Subcutaneous adipose tissue (tissue), 4 donors: Measurements from ENCODE around the gene CFAP157. TPM values are rescaled to one million over a fixed set of nuclear protein-coding genes. Genes with fewer than 3 reads are reported as not detected.

Experiments used
- total RNA-seq, 4 donors: library from RNA; depleted of rRNA; stranded (reverse); fragments of >200 nt; gene quantifications; one replicate each; pipeline ENCODE4 v1.1.0, GENCODE V29; 2016
- TF ChIP-seq, protein P1 (sequence below): fragments of 450-650 bp; IDR thresholded peaks from one replicate; pipeline ENCODE4 v1.5.1; 2016; ENCODE audit warnings: low read depth, mild to moderate bottlenecking, control low read depth, antibody characterized with exemption, moderate library complexity

Gene CFAP157
- total RNA-seq, 4 donors from 2014 or later, result not detected

DNA sequence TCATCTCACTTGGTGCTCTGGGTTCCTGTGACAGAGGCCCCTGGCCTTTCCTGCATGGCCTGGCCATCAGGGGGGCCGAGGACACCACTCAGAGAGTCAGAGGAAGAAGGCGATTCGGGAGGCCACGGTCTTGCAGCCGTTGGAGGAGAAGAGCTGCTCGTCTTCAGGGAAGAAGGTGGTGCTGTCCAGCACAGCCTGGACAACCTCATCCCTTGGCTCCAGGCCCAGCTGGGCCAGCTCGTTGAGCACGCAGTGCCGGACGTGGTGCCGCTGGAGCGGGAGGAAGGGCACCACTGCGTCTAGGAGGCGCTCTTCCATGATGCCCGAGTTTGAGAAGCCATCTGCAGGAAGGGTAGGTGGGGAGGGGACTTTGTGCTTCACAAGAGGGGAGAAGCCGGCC is 25.1 kb downstream of the CFAP157 start:
- TF ChIP-seq, protein P1, sequence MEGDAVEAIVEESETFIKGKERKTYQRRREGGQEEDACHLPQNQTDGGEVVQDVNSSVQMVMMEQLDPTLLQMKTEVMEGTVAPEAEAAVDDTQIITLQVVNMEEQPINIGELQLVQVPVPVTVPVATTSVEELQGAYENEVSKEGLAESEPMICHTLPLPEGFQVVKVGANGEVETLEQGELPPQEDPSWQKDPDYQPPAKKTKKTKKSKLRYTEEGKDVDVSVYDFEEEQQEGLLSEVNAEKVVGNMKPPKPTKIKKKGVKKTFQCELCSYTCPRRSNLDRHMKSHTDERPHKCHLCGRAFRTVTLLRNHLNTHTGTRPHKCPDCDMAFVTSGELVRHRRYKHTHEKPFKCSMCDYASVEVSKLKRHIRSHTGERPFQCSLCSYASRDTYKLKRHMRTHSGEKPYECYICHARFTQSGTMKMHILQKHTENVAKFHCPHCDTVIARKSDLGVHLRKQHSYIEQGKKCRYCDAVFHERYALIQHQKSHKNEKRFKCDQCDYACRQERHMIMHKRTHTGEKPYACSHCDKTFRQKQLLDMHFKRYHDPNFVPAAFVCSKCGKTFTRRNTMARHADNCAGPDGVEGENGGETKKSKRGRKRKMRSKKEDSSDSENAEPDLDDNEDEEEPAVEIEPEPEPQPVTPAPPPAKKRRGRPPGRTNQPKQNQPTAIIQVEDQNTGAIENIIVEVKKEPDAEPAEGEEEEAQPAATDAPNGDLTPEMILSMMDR, result no peak

GRCh38 chr9:127732444-127732843 is 25.7 kb downstream of the CFAP157 start:
- TF ChIP-seq, protein P1, result no peak

DNA sequence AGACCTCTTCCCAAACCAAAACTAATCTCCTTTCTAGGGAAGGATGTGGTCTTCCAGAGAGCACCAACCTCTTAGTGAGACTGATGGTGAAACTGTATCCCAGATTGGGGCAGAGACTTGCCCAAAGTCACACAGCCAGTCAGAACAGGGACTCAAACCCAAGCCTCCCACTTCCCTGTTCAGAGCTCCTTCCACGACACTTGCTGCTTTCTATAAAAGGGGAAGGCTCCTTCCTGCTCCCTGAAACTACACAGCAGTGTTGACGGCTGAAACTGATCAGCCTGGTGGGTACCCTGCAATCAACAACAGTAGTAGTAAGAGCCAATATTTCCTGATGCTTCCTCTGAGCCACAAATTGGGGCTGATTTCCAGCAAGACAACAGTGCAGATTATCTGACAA is 26.8 kb downstream of the CFAP157 start:
- TF ChIP-seq, protein P1, result no peak

DNA sequence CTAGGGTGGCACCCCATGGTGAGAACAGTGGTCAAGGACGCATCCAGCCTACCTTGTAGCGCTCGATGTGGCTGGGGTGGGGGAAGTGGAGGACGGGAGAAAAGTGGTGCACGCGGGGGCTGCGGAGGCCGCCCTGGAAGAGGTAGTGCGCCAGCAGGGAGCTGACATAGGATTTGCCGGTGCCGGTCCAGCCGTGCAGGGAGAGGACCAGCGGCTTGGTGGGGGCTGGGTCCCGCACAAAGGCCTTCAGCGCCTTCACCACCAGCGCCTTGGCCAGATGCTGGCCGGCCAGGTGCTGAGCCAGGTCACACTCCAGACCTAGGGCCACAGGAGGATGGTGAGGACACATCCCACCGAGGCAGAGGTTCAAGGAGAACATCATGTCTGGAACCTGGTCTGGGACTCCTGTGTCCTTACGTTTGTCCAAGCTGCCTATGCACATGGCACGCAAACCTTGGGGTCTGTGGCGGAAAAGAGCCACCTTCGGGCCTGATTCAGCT is 27.5 kb downstream of the CFAP157 start:
- TF ChIP-seq, protein P1, result no peak

DNA sequence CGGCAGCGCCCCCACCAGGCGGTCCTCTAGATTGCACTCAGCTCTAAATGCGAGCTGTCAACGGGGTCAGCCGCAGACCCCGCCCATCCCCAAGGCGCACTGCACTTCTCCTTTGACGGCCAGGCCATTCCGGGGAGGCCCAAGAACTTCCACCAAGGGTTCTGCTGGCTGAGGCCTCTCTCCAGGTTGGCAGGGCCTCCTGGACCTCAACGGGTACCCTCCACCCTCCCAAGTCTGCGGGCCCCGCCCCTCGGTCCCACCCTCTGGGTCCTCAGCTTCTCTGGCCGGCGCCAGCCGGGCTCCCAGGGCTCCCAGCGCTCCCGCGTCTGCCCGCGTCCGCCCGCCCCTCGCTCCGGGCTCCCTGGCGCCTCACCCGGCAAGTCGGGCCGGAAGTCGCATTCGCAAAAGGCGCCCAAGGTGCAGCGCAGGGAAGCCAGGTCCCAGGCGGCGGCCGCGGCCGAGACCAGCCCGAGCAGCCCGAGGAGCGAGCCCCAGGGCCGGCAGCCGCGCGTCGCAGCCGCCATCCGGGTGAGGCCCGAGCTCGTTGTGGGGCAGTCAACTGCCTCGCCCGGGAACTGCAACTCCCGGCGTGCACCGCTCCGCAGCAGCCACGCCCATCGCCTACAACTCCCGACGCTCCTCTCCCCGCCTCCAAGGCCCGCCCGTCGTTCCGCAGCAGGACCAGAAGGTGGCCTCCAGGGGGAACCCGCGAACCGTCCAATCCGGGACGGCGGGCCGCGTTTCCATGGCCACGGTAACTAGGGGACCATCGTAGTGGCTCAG is 28.1 kb downstream of the CFAP157 start, which contains the start of gene TOR2A:
TOR2A (minus strand) TSS at position 548 of the 783 bp plus-strand sequence; CDS start at position 524, 24 bp downstream.
- TF ChIP-seq, protein P1, result no peak

GRCh38 chr9:127735530-127736185 is 28.9 kb downstream of the CFAP157 start:
- TF ChIP-seq, protein P1, result no peak

- TF ChIP-seq, protein P1, result no peak
These were observed 31.9 kb downstream of the CFAP157 start for GRCh38 chr9:127738666-127739065.
